ENCODE results near the gene GTF3C4. TPM values are rescaled to one million over a fixed set of nuclear protein-coding genes. Genes with fewer than 3 reads are reported as not detected.

GTF3C4 gene
- total RNA-seq, 6 experiments from 2014 or later: 4.6 to 6.1 (median 5.5) TPM

GRCh38 chr9:132729235-132729890 lies 59.1 kb downstream of the GTF3C4 start:
- ATAC-seq (no peak), DNase-seq (peak in 1 of 3 donors; percentile 9)
- Histone ChIP-seq H3K27ac (no peak overlapping the region), H3K9me3 (no peaks in the 10 kb centered on the region), H3K4me1 (no peaks in the 10 kb centered on the region), H3K27me3 (no peaks in the 10 kb centered on the region), H3K4me3 (no peak overlapping the region), H3K36me3 (no peaks in the 10 kb centered on the region)
- TF ChIP-seq POLR2A (IDR thresholded peaks at IDR 0.05) (no peak), CTCF (IDR thresholded peaks at IDR 0.05) (no peak)
- WGBS (ENCODE audit: insufficient coverage, low coverage, low lambda C conversion rate, missing lambda C conversion rate): 51% methylated on average over 5 of the region's 5 CpGs
- intact Hi-C loops (cut with DNase I): no loop called here

- H3K4me1 ChIP-seq: no peaks in the 10 kb centered on the region
- no peak overlapping the region for H3K4me3 ChIP-seq
- no peaks in the 10 kb centered on the region for H3K36me3 ChIP-seq
- WGBS (ENCODE audit: insufficient coverage, low coverage, low lambda C conversion rate, missing lambda C conversion rate): 45% methylated on average over 2 of the region's 16 CpGs
- H3K27ac ChIP-seq: no peak overlapping the region
- DNase-seq (peak in 1 of 3 donors; percentile 15), ATAC-seq (no peak)
- intact Hi-C loops (cut with DNase I): no loop called here
- no peaks in the 10 kb centered on the region for H3K27me3 ChIP-seq
- no peaks in the 10 kb centered on the region for H3K9me3 ChIP-seq
- no peak for TF ChIP-seq POLR2A (IDR thresholded peaks at IDR 0.05)
- TF ChIP-seq CTCF (IDR thresholded peaks at IDR 0.05): no peak
Measured at GRCh38 chr9:132730054-132731033, 60.1 kb downstream of the GTF3C4 start.

GRCh38 chr9:132731230-132731629 lies 61.0 kb downstream of the GTF3C4 start:
- no peaks in the 10 kb centered on the region for H3K27me3 ChIP-seq
- no peak for ATAC-seq
- 71% methylated on average over 3 of the region's 3 CpGs for WGBS (ENCODE audit: insufficient coverage, low coverage, low lambda C conversion rate, missing lambda C conversion rate)
- H3K4me1 ChIP-seq: no peaks in the 10 kb centered on the region
- no peak overlapping the region for H3K27ac ChIP-seq
- no peaks in the 10 kb centered on the region for H3K9me3 ChIP-seq
- H3K4me3 ChIP-seq: no peak overlapping the region
- TF ChIP-seq POLR2A (IDR thresholded peaks at IDR 0.05) (no peak), CTCF (IDR thresholded peaks at IDR 0.05) (no peak)
- intact Hi-C loops (cut with DNase I): no loop called here
- H3K36me3 ChIP-seq: no peaks in the 10 kb centered on the region
- DNase-seq: peak in 1 of 3 donors; percentile 4

- no peak for TF ChIP-seq CTCF (IDR thresholded peaks at IDR 0.05)
- no peak for TF ChIP-seq POLR2A (IDR thresholded peaks at IDR 0.05)
- no peaks in the 10 kb centered on the region for H3K9me3 ChIP-seq
- H3K36me3 ChIP-seq: no peaks in the 10 kb centered on the region
- ATAC-seq: no peak
- intact Hi-C loops (cut with DNase I): no loop called here
- DNase-seq: peak in 1 of 3 donors; percentile 26
- H3K4me3 ChIP-seq: no peak overlapping the region
- no peaks in the 10 kb centered on the region for H3K27me3 ChIP-seq
- no peaks in the 10 kb centered on the region for H3K4me1 ChIP-seq
- H3K27ac ChIP-seq: no peak overlapping the region
- 49% methylated on average over 15 of the region's 17 CpGs for WGBS (ENCODE audit: insufficient coverage, low coverage, low lambda C conversion rate, missing lambda C conversion rate)
Measured at GRCh38 chr9:132732326-132733259, 62.3 kb downstream of the GTF3C4 start.

All from right lobe of liver (tissue), 6 donors.